ENCODE data around the gene EDNRA. TPM values are rescaled to one million over a fixed set of nuclear protein-coding genes. Genes with fewer than 3 reads are reported as not detected.

Gene EDNRA
- total and polyA plus RNA-seq, 2 of the 4 experiments (the other 2 are of a cell fraction) = 3.8 to 6.5 TPM

- dilution Hi-C loops (cut with HindIII; ENCODE audit: low sequenced_read_pairs, unreplicated experiment) (no loop called here), intact Hi-C loops (cut with micrococcal nuclease) (loop anchor here (5.0 to 10.0 kb wide), 2 partner anchors 44 to 267 kb away; no protein-coding TSS in a partner anchor), in situ Hi-C loops (cut with MboI; ENCODE audit: low sequenced_read_pairs) (loop anchor here (25.0 kb wide), 1 partner anchor 1244 kb away; no protein-coding TSS in a partner anchor)
- peak overlapping the region; percentile 17 to 65; a peak in 3 of 4 replicates for H4K8ac ChIP-seq (ENCODE audit: low read depth in 2 of 2, low read length in 2 of 2)
- H3K27ac ChIP-seq (ENCODE audit: insufficient read depth, low read length) = peak overlapping the region; percentile 66
- WGBS, 2 experiments (ENCODE audit: extremely low coverage in 2 of 2, insufficient read length in 1 of 2) = no CpG with 5 or more reads among the region's 6 CpGs
- peak overlapping the region; percentile 59 for H2BK15ac ChIP-seq (ENCODE audit: low read depth, low read length)
- no peaks in the 10 kb centered on the region for H3K79me1 ChIP-seq (ENCODE audit: low read depth in 1 of 2, low read length in 2 of 2)
- H3K4me3 ChIP-seq (ENCODE audit: insufficient read depth, low read depth, low read length) = no peak overlapping the region
- no peak overlapping the region for H3K4me2 ChIP-seq (ENCODE audit: low read depth, low read length)
- CTCF ChIA-PET = interaction anchor here (0.5 to 0.6 kb wide), 2 partner anchors 76 to 421 kb away, joined by 5 to 7 read pairs; no protein-coding TSS in a partner anchor
- H3K9me1 ChIP-seq (ENCODE audit: insufficient read depth, low read length) = peaks cover 6% of the 10 kb centered on the region; the same call in 1 of the 2 replicates
- DNase-seq = peak; percentile 91
- no peak overlapping the region for H3K23ac ChIP-seq (ENCODE audit: low read depth, low read length)
- H3K56ac ChIP-seq (ENCODE audit: extremely low read depth, insufficient read depth, low read length) = peak overlapping the region; percentile 19; the same call in 1 of the 2 replicates
- no peaks in the 10 kb centered on the region for H3K36me3 ChIP-seq (ENCODE audit: control insufficient read depth, insufficient read depth, low read length)
- peak overlapping the region; percentile 47 for H3K4ac ChIP-seq (ENCODE audit: low read depth, low read length)
- H2BK120ac ChIP-seq (ENCODE audit: low read depth, low read length) = peak overlapping the region; percentile 33
- peaks cover 2% of the 10 kb centered on the region; the same call in 1 of the 2 replicates for H3K9me3 ChIP-seq (ENCODE audit: control insufficient read depth, insufficient read depth, low read length)
- peak overlapping the region; percentile 76 for H2AK5ac ChIP-seq (ENCODE audit: low read depth, low read length)
- peaks cover 18% of the 10 kb centered on the region for H3K4me1 ChIP-seq (ENCODE audit: control insufficient read depth, insufficient read depth, low read length)
- H2BK20ac ChIP-seq (ENCODE audit: low read depth, low read length) = peak overlapping the region; percentile 59; the same call in 1 of the 2 replicates
- H3K14ac ChIP-seq (replicated peaks; ENCODE audit: low read depth, low read length) = peak overlapping the region; percentile 59
- H4K5ac ChIP-seq (ENCODE audit: low read depth, low read length) = peak overlapping the region; percentile 84; the same call in 1 of the 2 replicates
- no peaks in the 10 kb centered on the region for H4K20me1 ChIP-seq (ENCODE audit: insufficient read depth, low read length)
- H4K91ac ChIP-seq (ENCODE audit: insufficient read depth, low read depth, low read length) = peak overlapping the region; percentile 54
- peak; percentile 69 for TF ChIP-seq CEBPB (IDR thresholded peaks at IDR 0.05; ENCODE audit: low read depth, low read length)
- no peak for TF ChIP-seq MAZ (IDR thresholded peaks at IDR 0.05; ENCODE audit: borderline replicate concordance, low read depth, low read length)
- TF ChIP-seq NFE2L2 (IDR thresholded peaks at IDR 0.05; ENCODE audit: low read depth, low read length) = peak; percentile 36; the same call in 1 of the 2 replicates
- TF ChIP-seq USF2 (IDR thresholded peaks at IDR 0.05; ENCODE audit: low read depth, low read length) = no peak
- TF ChIP-seq FOS (IDR thresholded peaks at IDR 0.05; ENCODE audit: low read depth, low read length) = 0 out of 2 replicates have a peak, but pooled peaks have one; percentile 3
- TF ChIP-seq ELK1 (IDR thresholded peaks at IDR 0.05; ENCODE audit: borderline replicate concordance, low read depth, low read length) = no peak
- TF ChIP-seq MAFK (IDR thresholded peaks at IDR 0.05; ENCODE audit: low read depth, low read length) = peak; percentile 13; the same call in 1 of the 2 replicates
- POLR2A ChIA-PET (ENCODE audit: unreplicated experiment) = no interaction called here
- no peaks in the 10 kb centered on the region for H3K27me3 ChIP-seq (ENCODE audit: control insufficient read depth, insufficient read depth, low read length)
- H2BK5ac ChIP-seq (ENCODE audit: low read depth, low read length, poor library complexity, severe bottlenecking) = peak overlapping the region; percentile 88
- no peak overlapping the region for H2AFZ ChIP-seq (replicated peaks; ENCODE audit: low read length, poor library complexity)
- no peak overlapping the region for H3K9ac ChIP-seq (ENCODE audit: low read depth, low read length)
- BruUV-seq (replicated peaks) = no TSS peak
- ATAC-seq (ENCODE audit: low read depth) = peak; percentile 66
- peak overlapping the region; percentile 84 for H3K18ac ChIP-seq (ENCODE audit: low read depth, low read length)
- no peak overlapping the region for H2AK9ac ChIP-seq (replicated peaks; ENCODE audit: low read depth, low read length, poor library complexity)
Observed at GRCh38 chr4:147581606-147582350, 100.9 kb downstream of the EDNRA start.

Measured in IMR-90 (cell line).